ENCODE results near the gene AUTS2. TPM values are rescaled to one million over a fixed set of nuclear protein-coding genes. Genes with fewer than 3 reads are reported as not detected.

AUTS2 gene
- total RNA-seq, 1 experiment from 2014 or later = not detected

- H3K36me3 ChIP-seq = no peaks in the 10 kb centered on the region
- no peaks in the 10 kb centered on the region for H3K9me3 ChIP-seq (replicated peaks)
- H3K4me3 ChIP-seq = no peak overlapping the region
- H3K27ac ChIP-seq = no peak overlapping the region
- H3K27me3 ChIP-seq (replicated peaks) = no peaks in the 10 kb centered on the region
- no peak for DNase-seq (ENCODE audit: low read depth in 1 of 2, low spot score in 2 of 2)
- no peaks in the 10 kb centered on the region for H3K4me1 ChIP-seq (replicated peaks)
These were observed 24.7 kb downstream of the AUTS2 start for GRCh38 chr7:69622960-69623359.

- no peak overlapping the region for H3K4me3 ChIP-seq
- no peaks in the 10 kb centered on the region for H3K36me3 ChIP-seq
- H3K4me1 ChIP-seq (replicated peaks) = no peaks in the 10 kb centered on the region
- no peaks in the 10 kb centered on the region for H3K9me3 ChIP-seq (replicated peaks)
- H3K27me3 ChIP-seq (replicated peaks) = no peaks in the 10 kb centered on the region
- DNase-seq (ENCODE audit: low read depth in 1 of 2, low spot score in 2 of 2) = no peak
- no peak overlapping the region for H3K27ac ChIP-seq
These were observed 26.4 kb downstream of the AUTS2 start for GRCh38 chr7:69624435-69625230.

GRCh38 chr7:69625238-69625637 is 27.0 kb downstream of the AUTS2 start:
- H3K36me3 ChIP-seq = no peaks in the 10 kb centered on the region
- H3K9me3 ChIP-seq (replicated peaks) = no peaks in the 10 kb centered on the region
- no peaks in the 10 kb centered on the region for H3K27me3 ChIP-seq (replicated peaks)
- no peak overlapping the region for H3K27ac ChIP-seq
- H3K4me1 ChIP-seq (replicated peaks) = no peaks in the 10 kb centered on the region
- no peak for DNase-seq (ENCODE audit: low read depth in 1 of 2, low spot score in 2 of 2)
- no peak overlapping the region for H3K4me3 ChIP-seq

- Histone ChIP-seq H3K27me3 (replicated peaks) (no peaks in the 10 kb centered on the region), H3K4me3 (no peak overlapping the region), H3K36me3 (no peaks in the 10 kb centered on the region), H3K4me1 (replicated peaks) (no peaks in the 10 kb centered on the region), H3K9me3 (replicated peaks) (0 out of 2 replicates have a peak, but pooled peaks cover 2% of the 10 kb centered on the region), H3K27ac (no peak overlapping the region)
- DNase-seq (ENCODE audit: low read depth in 1 of 2, low spot score in 2 of 2) = no peak
These were observed 27.5 kb downstream of the AUTS2 start for GRCh38 chr7:69625798-69626197.

GRCh38 chr7:69630292-69630691 is 32.0 kb downstream of the AUTS2 start:
- Histone ChIP-seq H3K27me3 (replicated peaks) (no peaks in the 10 kb centered on the region), H3K4me3 (no peak overlapping the region), H3K9me3 (replicated peaks) (0 out of 2 replicates have a peak, but pooled peaks cover 2% of the 10 kb centered on the region), H3K4me1 (replicated peaks) (no peaks in the 10 kb centered on the region), H3K36me3 (no peaks in the 10 kb centered on the region), H3K27ac (no peak overlapping the region)
- DNase-seq (ENCODE audit: low read depth in 1 of 2, low spot score in 2 of 2) = no peak

GRCh38 chr7:69631131-69631530 is 32.9 kb downstream of the AUTS2 start:
- no peak overlapping the region for H3K27ac ChIP-seq
- 0 out of 2 replicates have a peak, but pooled peaks cover 2% of the 10 kb centered on the region for H3K9me3 ChIP-seq (replicated peaks)
- no peak for DNase-seq (ENCODE audit: low read depth in 1 of 2, low spot score in 2 of 2)
- no peaks in the 10 kb centered on the region for H3K4me1 ChIP-seq (replicated peaks)
- no peaks in the 10 kb centered on the region for H3K36me3 ChIP-seq
- no peak overlapping the region for H3K4me3 ChIP-seq
- H3K27me3 ChIP-seq (replicated peaks) = no peaks in the 10 kb centered on the region

- no peak for DNase-seq (ENCODE audit: low read depth in 1 of 2, low spot score in 2 of 2)
- 0 out of 2 replicates have a peak, but pooled peaks cover 2% of the 10 kb centered on the region for H3K9me3 ChIP-seq (replicated peaks)
- no peaks in the 10 kb centered on the region for H3K36me3 ChIP-seq
- H3K27me3 ChIP-seq (replicated peaks) = no peaks in the 10 kb centered on the region
- H3K4me1 ChIP-seq (replicated peaks) = no peaks in the 10 kb centered on the region
- H3K4me3 ChIP-seq = no peak overlapping the region
- H3K27ac ChIP-seq = no peak overlapping the region
These were observed 34.0 kb downstream of the AUTS2 start for GRCh38 chr7:69632280-69632679.

GRCh38 chr7:69633122-69633831 is 35.0 kb downstream of the AUTS2 start:
- Histone ChIP-seq H3K9me3 (replicated peaks) (0 out of 2 replicates have a peak, but pooled peaks cover 2% of the 10 kb centered on the region), H3K27ac (no peak overlapping the region), H3K27me3 (replicated peaks) (no peaks in the 10 kb centered on the region), H3K4me3 (no peak overlapping the region), H3K4me1 (replicated peaks) (no peaks in the 10 kb centered on the region), H3K36me3 (no peaks in the 10 kb centered on the region)
- no peak for DNase-seq (ENCODE audit: low read depth in 1 of 2, low spot score in 2 of 2)

GRCh38 chr7:69635555-69636185 is 37.4 kb downstream of the AUTS2 start:
- Histone ChIP-seq H3K9me3 (replicated peaks) (no peaks in the 10 kb centered on the region), H3K27me3 (replicated peaks) (no peaks in the 10 kb centered on the region)
- DNase-seq (ENCODE audit: low read depth in 1 of 2, low spot score in 2 of 2) = no peak

GRCh38 chr7:69638674-69639073 is 40.4 kb downstream of the AUTS2 start:
- Histone ChIP-seq H3K36me3 (no peaks in the 10 kb centered on the region), H3K27me3 (replicated peaks) (no peaks in the 10 kb centered on the region), H3K4me1 (replicated peaks) (no peaks in the 10 kb centered on the region), H3K4me3 (no peak overlapping the region), H3K9me3 (replicated peaks) (no peaks in the 10 kb centered on the region), H3K27ac (no peak overlapping the region)
- no peak for DNase-seq (ENCODE audit: low read depth in 1 of 2, low spot score in 2 of 2)

More at GRCh38 chr7:69635555-69636185, 37.4 kb downstream of the AUTS2 start:
- Histone ChIP-seq H3K4me3 (no peak overlapping the region), H3K36me3 (no peaks in the 10 kb centered on the region), H3K4me1 (replicated peaks) (no peaks in the 10 kb centered on the region), H3K27ac (no peak overlapping the region)

- no peaks in the 10 kb centered on the region for H3K36me3 ChIP-seq
- no peaks in the 10 kb centered on the region for H3K9me3 ChIP-seq (replicated peaks)
- H3K27me3 ChIP-seq (replicated peaks) = no peaks in the 10 kb centered on the region
- H3K4me1 ChIP-seq (replicated peaks) = no peaks in the 10 kb centered on the region
- no peak overlapping the region for H3K27ac ChIP-seq
- no peak for DNase-seq (ENCODE audit: low read depth in 1 of 2, low spot score in 2 of 2)
- no peak overlapping the region for H3K4me3 ChIP-seq
These were observed 41.9 kb downstream of the AUTS2 start for GRCh38 chr7:69640216-69640615.

- Histone ChIP-seq H3K4me1 (replicated peaks) (no peaks in the 10 kb centered on the region), H3K27me3 (replicated peaks) (no peaks in the 10 kb centered on the region), H3K9me3 (replicated peaks) (no peaks in the 10 kb centered on the region), H3K27ac (no peak overlapping the region), H3K4me3 (no peak overlapping the region), H3K36me3 (no peaks in the 10 kb centered on the region)
- DNase-seq (ENCODE audit: low read depth in 1 of 2, low spot score in 2 of 2) = no peak
These were observed 42.8 kb downstream of the AUTS2 start for GRCh38 chr7:69640925-69641594.

GRCh38 chr7:69643265-69643664 is 45.0 kb downstream of the AUTS2 start:
- DNase-seq (ENCODE audit: low read depth in 1 of 2, low spot score in 2 of 2) = no peak
- no peaks in the 10 kb centered on the region for H3K4me1 ChIP-seq (replicated peaks)

More at GRCh38 chr7:69643265-69643664, 45.0 kb downstream of the AUTS2 start:
- Histone ChIP-seq H3K4me3 (no peak overlapping the region), H3K27me3 (replicated peaks) (no peaks in the 10 kb centered on the region), H3K9me3 (replicated peaks) (no peaks in the 10 kb centered on the region), H3K27ac (no peak overlapping the region), H3K36me3 (no peaks in the 10 kb centered on the region)

Measured in SJSA1 (cell line).